GM12891 (cell line): ENCODE measurements around the gene ZDHHC8.

Source experiments
- POLR2A ChIP-seq: IDR thresholded peaks from 2 replicates; pipeline ENCODE4 v1.6.1; 2011; ENCODE audit warnings: low read depth, low read length, control low read depth
- POLR2AphosphoS5 ChIP-seq: IDR thresholded peaks from 2 replicates; pipeline ENCODE4 v1.6.1; 2011; ENCODE audit warnings: low read depth, low read length, control low read depth
- SPI1 ChIP-seq: IDR thresholded peaks from 2 replicates; pipeline ENCODE4 v1.6.1; 2011; ENCODE audit warnings: low read depth, low read length, control low read depth
- TAF1 ChIP-seq: IDR thresholded peaks from 2 replicates; pipeline ENCODE4 v1.6.1; 2011; ENCODE audit warnings: low read depth, low read length, control low read depth

GRCh38 chr22:20167643-20168322 lies 36.2 kb downstream of the ZDHHC8 start:
- no peak for TF ChIP-seq POLR2AphosphoS5
- TF ChIP-seq POLR2A = no peak
- TF ChIP-seq SPI1 = no peak
- TF ChIP-seq TAF1 = no peak
